Kidney (tissue), 14 donors: ENCODE data around the gene CLEC4F. TPM values are rescaled to one million over a fixed set of nuclear protein-coding genes. Genes with fewer than 3 reads are reported as not detected.

Experiments used
- DNase-seq, 5 donors: peaks; one replicate each; pipeline ENCODE4 v3.0.0-alpha.2; 2013 to 2020
- FAIRE-seq: peaks from 2 replicates; lab custom pipeline; 2012; peaks lifted over from hg19 to GRCh38; lab: Jason Lieb, UNC
- H3K27ac ChIP-seq, 2 donors: one replicate each; pipeline ENCODE4 v1.7.0; 2013; ENCODE audit warnings: low read depth in 2 of 2, low read length in 2 of 2, inconsistent platforms in 1 of 2
- H3K27me3 ChIP-seq: one replicate; pipeline ENCODE4 v1.7.1; 2013; ENCODE audit warnings: low read length, inconsistent platforms; ENCODE audit not compliant: control insufficient read depth, insufficient read depth
- H3K36me3 ChIP-seq, 3 donors: one replicate each; pipeline versions ENCODE4 v1.7.0 to v1.7.1; 2013; ENCODE audit warnings: low read length in 3 of 3, control low read depth in 1 of 3, inconsistent platforms in 1 of 3; ENCODE audit not compliant: insufficient read depth in 3 of 3, control insufficient read depth in 2 of 3
- H3K4me1 ChIP-seq, 3 donors: one replicate each; pipeline versions ENCODE4 v1.7.0 to v1.7.1; 2013; ENCODE audit warnings: low read length in 3 of 3, inconsistent platforms in 1 of 3, low read depth in 1 of 3; ENCODE audit not compliant: control insufficient read depth in 2 of 3, insufficient read depth in 2 of 3
- H3K4me3 ChIP-seq, 3 donors: one replicate each; pipeline versions ENCODE4 v1.7.0 to v1.8.1; 2013; ENCODE audit warnings: low read length in 3 of 3, control low read depth in 1 of 3, inconsistent platforms in 1 of 3
- H3K9ac ChIP-seq, 3 donors: one replicate each; pipeline versions ENCODE4 v1.7.0 to v1.7.1; 2013; ENCODE audit warnings: low read length in 3 of 3, control low read depth in 1 of 3, inconsistent platforms in 1 of 3
- H3K9me3 ChIP-seq, 3 donors: one replicate each; pipeline versions ENCODE4 v1.7.0 to v1.7.1; 2013; ENCODE audit warnings: low read length in 3 of 3, control low read depth in 1 of 3, inconsistent platforms in 1 of 3; ENCODE audit not compliant: control insufficient read depth in 2 of 3, insufficient read depth in 1 of 3
- intact Hi-C: fragments of 100-400 bp; cut with DNase I; formaldehyde crosslinking; loops from one replicate; pipeline ENCODE4 v1.11.1; 2022
- polyA plus RNA-seq: library from polyadenylated mRNA; stranded (reverse); fragments of 350-450 nt; fragmentation: Illumina TruSeq; extraction: RNeasy Lipid Tissue Mini Kit (QIAGEN cat#74804); gene quantifications from one replicate; pipeline ENCODE4 v1.2.3, GENCODE V29; 2014; ENCODE audit warnings: low read depth, low replicate concordance; ENCODE audit not compliant: insufficient read depth
- total RNA-seq: library from RNA; stranded (reverse); fragmentation: NEBNext Ultra II Directional; extraction: Animal tissue kit (Norgen Biotek cat#: 25700); gene quantifications from one replicate; pipeline ENCODE4 v1.2.1, GENCODE V29; 2021
- TF ChIP-seq, protein P1 (sequence below): IDR thresholded peaks from 3 replicates; pipeline ENCODE4 v1.5.1; 2012; ENCODE audit warnings: mild to moderate bottlenecking, moderate library complexity, borderline replicate concordance; ENCODE audit not compliant: insufficient read depth; ENCODE audit errors: extremely low read depth
- donor health status: control.
- donor health status: control.
- donor health status: control.
- donor health status: control.
- donor health status: control.
- donor health status: DM: yes; HTN: yes; CAD: no.
- donor health status: Normal renal cell carcinoma (clear cell type).

CLEC4F gene
- total and polyA plus RNA-seq, 2 donors from 2014 or later, result 0.72 TPM; not detected in 1

DNA sequence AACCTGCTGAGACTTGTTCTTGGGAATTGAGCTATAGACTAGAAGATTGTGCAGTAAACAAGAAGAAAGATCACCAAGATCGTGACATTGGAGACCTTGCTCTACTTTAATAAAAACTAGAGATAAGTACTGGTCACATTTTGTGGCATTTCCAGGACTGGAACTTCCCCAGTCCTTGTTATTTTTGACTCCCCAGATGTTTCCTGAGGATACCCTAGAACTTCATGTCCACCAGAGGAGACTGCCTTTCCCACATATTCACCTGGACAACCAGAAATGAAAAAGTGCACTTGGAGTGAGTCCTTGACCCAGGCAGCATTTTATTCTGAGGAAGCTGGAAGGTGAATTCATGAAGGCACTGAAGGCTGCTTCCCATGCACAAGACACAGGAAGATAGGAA, 9.5 kb upstream of the CLEC4F start:
- TF ChIP-seq, protein P1, sequence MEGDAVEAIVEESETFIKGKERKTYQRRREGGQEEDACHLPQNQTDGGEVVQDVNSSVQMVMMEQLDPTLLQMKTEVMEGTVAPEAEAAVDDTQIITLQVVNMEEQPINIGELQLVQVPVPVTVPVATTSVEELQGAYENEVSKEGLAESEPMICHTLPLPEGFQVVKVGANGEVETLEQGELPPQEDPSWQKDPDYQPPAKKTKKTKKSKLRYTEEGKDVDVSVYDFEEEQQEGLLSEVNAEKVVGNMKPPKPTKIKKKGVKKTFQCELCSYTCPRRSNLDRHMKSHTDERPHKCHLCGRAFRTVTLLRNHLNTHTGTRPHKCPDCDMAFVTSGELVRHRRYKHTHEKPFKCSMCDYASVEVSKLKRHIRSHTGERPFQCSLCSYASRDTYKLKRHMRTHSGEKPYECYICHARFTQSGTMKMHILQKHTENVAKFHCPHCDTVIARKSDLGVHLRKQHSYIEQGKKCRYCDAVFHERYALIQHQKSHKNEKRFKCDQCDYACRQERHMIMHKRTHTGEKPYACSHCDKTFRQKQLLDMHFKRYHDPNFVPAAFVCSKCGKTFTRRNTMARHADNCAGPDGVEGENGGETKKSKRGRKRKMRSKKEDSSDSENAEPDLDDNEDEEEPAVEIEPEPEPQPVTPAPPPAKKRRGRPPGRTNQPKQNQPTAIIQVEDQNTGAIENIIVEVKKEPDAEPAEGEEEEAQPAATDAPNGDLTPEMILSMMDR, result no peak
- intact Hi-C loops, result no loop called here
- Histone ChIP-seq H3K27me3 (no peaks in the 10 kb centered on the region), H3K36me3 (no peaks in the 10 kb centered on the region), H3K9ac (no peak overlapping the region), H3K4me1 (no peaks in the 10 kb centered on the region), H3K4me3 (no peak overlapping the region), H3K9me3 (no peaks in the 10 kb centered on the region), H3K27ac (no peak overlapping the region)
- FAIRE-seq, result no peak
- DNase-seq, result no peak

DNA sequence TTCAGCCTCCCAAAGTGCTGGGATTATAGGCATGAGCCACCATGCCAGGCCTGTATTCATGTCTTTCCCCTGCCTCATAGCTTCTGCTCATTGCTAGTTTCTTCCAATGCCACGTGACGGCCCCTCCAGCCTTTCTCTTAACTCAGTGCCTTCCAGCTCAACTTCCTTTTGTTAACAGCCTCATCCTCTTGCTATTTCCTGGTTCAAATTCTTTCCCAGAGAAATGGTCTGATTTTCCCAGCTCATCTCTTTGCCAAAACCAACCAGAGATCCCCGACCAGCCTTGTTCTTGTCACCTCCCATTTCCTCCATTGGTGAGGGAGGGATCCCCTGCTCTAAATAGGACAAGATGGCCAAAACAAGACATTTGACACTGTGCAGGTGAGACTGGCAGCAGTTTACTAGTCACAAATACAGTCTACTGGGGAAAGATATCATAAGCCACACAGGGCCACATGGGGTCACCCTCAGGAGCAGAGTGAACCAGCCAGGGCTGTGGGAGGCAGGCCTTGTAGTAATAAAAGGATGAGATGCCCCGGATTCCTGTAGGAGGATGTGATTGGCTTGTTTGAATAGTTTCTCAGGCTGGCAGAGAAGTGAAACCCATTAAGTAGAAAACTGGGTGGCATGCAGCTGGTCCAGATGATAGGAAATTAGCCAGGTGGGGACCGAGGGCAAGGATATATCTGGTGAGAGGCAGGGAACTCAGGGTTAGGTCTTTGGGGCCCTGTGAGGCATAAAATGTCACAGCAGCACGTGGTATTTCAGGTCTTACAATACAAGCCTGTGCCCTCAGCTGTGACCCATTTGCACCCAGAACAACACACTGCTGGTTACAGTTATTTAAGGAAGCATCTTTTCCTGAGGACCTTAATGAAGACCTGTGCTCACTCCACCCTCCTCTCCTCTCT, 8.8 kb upstream of the CLEC4F start:
- no peak for FAIRE-seq
- no peaks in the 10 kb centered on the region for H3K4me1 ChIP-seq
- H3K9ac ChIP-seq, result no peak overlapping the region
- H3K9me3 ChIP-seq, result no peaks in the 10 kb centered on the region
- TF ChIP-seq, protein P1, result no peak
- intact Hi-C loops, result no loop called here
- no peak for DNase-seq
- no peak overlapping the region for H3K4me3 ChIP-seq
- no peak overlapping the region for H3K27ac ChIP-seq
- no peaks in the 10 kb centered on the region for H3K36me3 ChIP-seq
- H3K27me3 ChIP-seq, result no peaks in the 10 kb centered on the region

GRCh38 chr2:70828115-70828514, 7.7 kb upstream of the CLEC4F start:
- Histone ChIP-seq H3K4me3 (no peak overlapping the region), H3K9me3 (no peaks in the 10 kb centered on the region), H3K27me3 (no peaks in the 10 kb centered on the region), H3K36me3 (no peaks in the 10 kb centered on the region), H3K27ac (no peak overlapping the region), H3K9ac (no peak overlapping the region), H3K4me1 (no peaks in the 10 kb centered on the region)
- FAIRE-seq, result no peak
- intact Hi-C loops, result no loop called here
- TF ChIP-seq, protein P1, result no peak
- DNase-seq, result no peak
